NB4 (cell line): Measurements from ENCODE around the gene ORM1.

Source experiments
- CTCF ChIP-seq: IDR thresholded peaks from one replicate; pipeline ENCODE4 v1.5.1; 2012; ENCODE audit warnings: low read depth, low read length
- POLR2A ChIP-seq: IDR thresholded peaks from 2 replicates; pipeline ENCODE4 v1.6.1; 2011; ENCODE audit warnings: mild to moderate bottlenecking; ENCODE audit not compliant: insufficient read length; ENCODE audit errors: extremely low read depth

GRCh38 chr9:114357360-114357759 is 34.5 kb downstream of the ORM1 start:
- TF ChIP-seq CTCF = no peak
- TF ChIP-seq POLR2A = no peak
